HepG2 (cell line): ENCODE data around the gene FGF1. TPM values are rescaled to one million over a fixed set of nuclear protein-coding genes. Genes with fewer than 3 reads are reported as not detected.

ENCODE experiments used
- CBFB ChIP-seq: sonication (generic); formaldehyde crosslinking; IDR thresholded peaks from 2 replicates; pipeline ENCODE4 v1.4.0; 2020; ENCODE audit warnings: missing genetic modification reagents
- DR1 ChIP-seq: sonication (generic); formaldehyde crosslinking; IDR thresholded peaks from 2 replicates; pipeline ENCODE4 v1.8.0; 2021; ENCODE audit warnings: mild to moderate bottlenecking, missing genetic modification reagents, inconsistent platforms
- E2F5 ChIP-seq: sonication (generic); formaldehyde crosslinking; conservative IDR thresholded peaks from 2 replicates; pipeline ENCODE4 v1.4.0; 2020; ENCODE audit warnings: missing genetic modification reagents
- GABPB1 ChIP-seq: IDR thresholded peaks from 2 replicates; pipeline ENCODE4 v1.6.1; 2016; ENCODE audit warnings: mild to moderate bottlenecking, missing genetic modification reagents, moderate library complexity, missing compliant biosample characterization
- KDM2A ChIP-seq: sonication (generic); formaldehyde crosslinking; IDR thresholded peaks from 2 replicates; pipeline ENCODE4 v1.4.0; 2020; ENCODE audit warnings: low read depth, missing genetic modification reagents, borderline replicate concordance
- KLF6 ChIP-seq: IDR thresholded peaks from 2 replicates; pipeline ENCODE4 v1.8.0; 2016; ENCODE audit warnings: missing biosample characterization, missing genetic modification reagents
- NBN ChIP-seq: fragments of 450-650 bp; conservative IDR thresholded peaks from 2 replicates; pipeline ENCODE4 v1.6.1; 2017
- THAP8 ChIP-seq: sonication (generic); formaldehyde crosslinking; IDR thresholded peaks from 2 replicates; pipeline ENCODE4 v1.5.1; 2020; ENCODE audit warnings: missing genetic modification reagents, mild to moderate bottlenecking, borderline replicate concordance
- THYN1 ChIP-seq: sonication (generic); formaldehyde crosslinking; IDR thresholded peaks from 2 replicates; pipeline ENCODE4 v1.8.1; 2023; ENCODE audit warnings: low read depth, mild to moderate bottlenecking, moderate library complexity, missing genetic modification reagents, borderline replicate concordance
- YEATS4 ChIP-seq: sonication (generic); formaldehyde crosslinking; IDR thresholded peaks from 2 replicates; pipeline ENCODE4 v1.4.0; 2020; ENCODE audit warnings: missing genetic modification reagents, borderline replicate concordance
- ZBTB10 ChIP-seq: sonication (generic); formaldehyde crosslinking; IDR thresholded peaks from 2 replicates; pipeline ENCODE4 v1.4.0; 2020; ENCODE audit warnings: missing genetic modification reagents, borderline replicate concordance
- ZNF589 ChIP-seq: sonication (generic); formaldehyde crosslinking; conservative IDR thresholded peaks from 2 replicates; pipeline ENCODE4 v1.8.0; 2022; ENCODE audit warnings: mild to moderate bottlenecking, moderate library complexity, missing genetic modification reagents
- ZNF766 ChIP-seq: sonication (generic); formaldehyde crosslinking; IDR thresholded peaks from 2 replicates; pipeline ENCODE4 v1.5.0; 2020; ENCODE audit warnings: missing genetic modification reagents, borderline replicate concordance
- polyA plus RNA-seq, 8 experiments: library from polyadenylated mRNA; depleted of rRNA in 3 of 8; stranded (reverse) in 7 of 8; unstranded in 1 of 8; fragments of >200 nt; fragmentation: Illumina TruSeq in 4 of 8; extraction: Trizol in 4 of 8; gene quantifications; 2 replicates each; pipeline versions ENCODE4 v1.2.1 to v1.2.3, GENCODE V29; 2011 to 2016; ENCODE audit warnings: low read depth in 4 of 8, missing spikeins in 1 of 8, mixed read lengths in 1 of 8; ENCODE audit not compliant: insufficient read depth in 1 of 8
- total RNA-seq, 5 experiments: library from RNA; depleted of rRNA; stranded (reverse); fragments of >200 nt; fragmentation: Illumina TruSeq; extraction: Trizol; gene quantifications; 2 replicates each; pipeline ENCODE4 v1.2.3, GENCODE V29; 2016; ENCODE audit warnings: low read depth in 1 of 5

FGF1 gene
- total and polyA plus RNA-seq, 2 of the 13 experiments (the other 11 are each of a cell fraction or from before 2014, with no cell fraction given) = not detected

- no peak for TF ChIP-seq ZNF589 (CRISPR knock-in tag)
- TF ChIP-seq CBFB (CRISPR knock-in tag) = no peak
- TF ChIP-seq GABPB1 (CRISPR knock-in tag) = no peak
- no peak for TF ChIP-seq NBN
- no peak for TF ChIP-seq DR1 (CRISPR knock-in tag)
- TF ChIP-seq KLF6 (CRISPR knock-in tag) = no peak
- no peak for TF ChIP-seq ZNF766
- no peak for TF ChIP-seq E2F5 (CRISPR knock-in tag)
- no peak for TF ChIP-seq KDM2A
- no peak for TF ChIP-seq THYN1
- no peak for TF ChIP-seq ZBTB10
- TF ChIP-seq THAP8 (CRISPR knock-in tag) = no peak
- TF ChIP-seq YEATS4 (CRISPR knock-in tag) = no peak
Measured at GRCh38 chr5:142684508-142685041, 1.3 kb downstream of the FGF1 start (continued).
